C4-2B (cell line): ENCODE results near the gene LRRN2.

Experiments used
- ZFX ChIP-seq: fragments of 450-650 bp; IDR thresholded peaks from 2 replicates; pipeline ENCODE4 v1.6.1; 2017
- TF ChIP-seq, protein P1 (sequence below): fragments of 450-650 bp; conservative IDR thresholded peaks from 2 replicates; pipeline ENCODE4 v1.5.1; 2017; ENCODE audit warnings: mild to moderate bottlenecking

DNA sequence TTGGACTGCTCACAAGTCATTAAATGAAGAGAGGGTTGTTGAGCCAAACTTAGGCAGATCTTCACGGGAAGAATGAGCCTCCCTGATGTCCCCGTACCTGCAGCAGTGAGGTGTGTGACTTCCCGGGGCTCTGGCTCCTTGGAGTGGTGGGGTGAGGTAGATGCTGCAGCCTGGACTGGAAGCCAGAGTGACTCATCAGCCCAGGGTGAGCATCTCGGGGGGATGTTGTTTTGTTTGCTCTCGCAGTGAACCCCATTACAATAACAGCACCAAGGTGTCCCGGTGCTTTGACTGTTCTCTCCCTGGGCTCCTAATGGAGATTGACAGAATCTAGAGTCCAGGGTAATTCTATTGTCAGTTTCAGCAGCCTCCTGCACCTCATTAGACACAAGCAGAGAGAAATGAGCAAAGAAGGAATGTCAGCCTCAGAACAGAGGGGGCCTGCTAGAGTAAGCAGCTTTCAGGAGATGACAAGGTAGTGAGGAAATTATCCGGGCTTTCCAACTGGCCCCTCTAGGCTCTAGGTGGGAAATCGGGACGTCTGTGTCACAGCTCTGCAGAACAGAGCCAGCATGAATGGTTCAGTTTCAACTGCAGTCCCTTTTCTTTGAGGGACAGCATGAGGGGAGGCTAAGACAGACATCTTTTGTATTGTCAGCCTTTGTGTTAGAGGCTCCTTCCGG is 36.0 kb upstream of the LRRN2 start:
- TF ChIP-seq, protein P1, sequence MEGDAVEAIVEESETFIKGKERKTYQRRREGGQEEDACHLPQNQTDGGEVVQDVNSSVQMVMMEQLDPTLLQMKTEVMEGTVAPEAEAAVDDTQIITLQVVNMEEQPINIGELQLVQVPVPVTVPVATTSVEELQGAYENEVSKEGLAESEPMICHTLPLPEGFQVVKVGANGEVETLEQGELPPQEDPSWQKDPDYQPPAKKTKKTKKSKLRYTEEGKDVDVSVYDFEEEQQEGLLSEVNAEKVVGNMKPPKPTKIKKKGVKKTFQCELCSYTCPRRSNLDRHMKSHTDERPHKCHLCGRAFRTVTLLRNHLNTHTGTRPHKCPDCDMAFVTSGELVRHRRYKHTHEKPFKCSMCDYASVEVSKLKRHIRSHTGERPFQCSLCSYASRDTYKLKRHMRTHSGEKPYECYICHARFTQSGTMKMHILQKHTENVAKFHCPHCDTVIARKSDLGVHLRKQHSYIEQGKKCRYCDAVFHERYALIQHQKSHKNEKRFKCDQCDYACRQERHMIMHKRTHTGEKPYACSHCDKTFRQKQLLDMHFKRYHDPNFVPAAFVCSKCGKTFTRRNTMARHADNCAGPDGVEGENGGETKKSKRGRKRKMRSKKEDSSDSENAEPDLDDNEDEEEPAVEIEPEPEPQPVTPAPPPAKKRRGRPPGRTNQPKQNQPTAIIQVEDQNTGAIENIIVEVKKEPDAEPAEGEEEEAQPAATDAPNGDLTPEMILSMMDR = no peak
- no peak for TF ChIP-seq ZFX
